SH-SY5Y (cell line): Measurements from ENCODE around the gene FYTTD1.

Source experiments
- GATA2 ChIP-seq: IDR thresholded peaks from 2 replicates; pipeline ENCODE4 v1.6.1; 2011; ENCODE audit warnings: mild to moderate bottlenecking, low read depth, low read length
- GATA3 ChIP-seq: IDR thresholded peaks from 2 replicates; pipeline ENCODE4 v1.6.1; 2011; ENCODE audit warnings: low read depth, mild to moderate bottlenecking, low read length, moderate library complexity

The FYTTD1 gene

GRCh38 chr3:197796087-197796486 is 46.4 kb downstream of the FYTTD1 start:
- TF ChIP-seq GATA2 (no peak), GATA3 (no peak)

GRCh38 chr3:197798863-197799262 is 49.2 kb downstream of the FYTTD1 start:
- TF ChIP-seq GATA3 (no peak), GATA2 (no peak)

- TF ChIP-seq GATA3 (no peak), GATA2 (no peak)
Measured at GRCh38 chr3:197800379-197800778, 50.7 kb downstream of the FYTTD1 start.

- no peak for TF ChIP-seq GATA3
- TF ChIP-seq GATA2 = no peak
Measured at GRCh38 chr3:197801891-197802778, 52.5 kb downstream of the FYTTD1 start.

GRCh38 chr3:197802779-197803459 is 53.2 kb downstream of the FYTTD1 start:
- TF ChIP-seq GATA2 = no peak
- no peak for TF ChIP-seq GATA3

GRCh38 chr3:197804511-197804910 is 54.8 kb downstream of the FYTTD1 start:
- TF ChIP-seq GATA2 (no peak), GATA3 (no peak)

- no peak for TF ChIP-seq GATA3
- no peak for TF ChIP-seq GATA2
Measured at GRCh38 chr3:197807969-197808587, 58.4 kb downstream of the FYTTD1 start.

GRCh38 chr3:197809356-197810020 is 59.8 kb downstream of the FYTTD1 start:
- no peak for TF ChIP-seq GATA2
- TF ChIP-seq GATA3 = no peak

GRCh38 chr3:197810901-197811300 is 61.2 kb downstream of the FYTTD1 start:
- TF ChIP-seq GATA3 (no peak), GATA2 (no peak)

GRCh38 chr3:197811343-197811742 is 61.7 kb downstream of the FYTTD1 start:
- no peak for TF ChIP-seq GATA3
- TF ChIP-seq GATA2 = no peak

GRCh38 chr3:197814372-197814771 is 64.7 kb downstream of the FYTTD1 start:
- TF ChIP-seq GATA2 (no peak), GATA3 (no peak)

- TF ChIP-seq GATA2 (no peak), GATA3 (no peak)
Measured at GRCh38 chr3:197820550-197821335, 71.1 kb downstream of the FYTTD1 start.

GRCh38 chr3:197829397-197830045 is 79.8 kb downstream of the FYTTD1 start:
- no peak for TF ChIP-seq GATA2
- no peak for TF ChIP-seq GATA3
